Tibial artery (tissue), 4 donors: ENCODE results near the gene ATP5PO.
A peak's percentile ranks its signal among the peaks of the same experiment; 100 is the strongest.

Experiments used
- DNase-seq, 2 donors: peaks; one replicate each; pipeline ENCODE4 v3.0.0-alpha.2; 2019
- H3K27ac ChIP-seq, 2 donors: fragments of 200-600 bp; sonication (generic) in 1 of 2; 1 replicate in 1 of 2; 2 replicates in 1 of 2; pipeline ENCODE4 v1.5.1; 2018 to 2019; ENCODE audit warnings: mild to moderate bottlenecking in 1 of 2
- H3K27me3 ChIP-seq, 2 donors: fragments of 200-600 bp; sonication (generic) in 1 of 2; one replicate each; pipeline versions ENCODE4 v1.5.1 to v1.6.0; 2016 to 2019
- H3K36me3 ChIP-seq, 3 donors: fragments of 200-600 bp; sonication (generic) in 2 of 3; one replicate each; pipeline ENCODE4 v1.5.1; 2016 to 2019; ENCODE audit warnings: mild to moderate bottlenecking in 2 of 3
- H3K4me1 ChIP-seq, 4 donors: fragments of 200-600 bp; sonication (generic) in 2 of 4; 1 replicate in 3 of 4; 2 replicates in 1 of 4; pipeline ENCODE4 v1.5.1; 2016 to 2019
- H3K4me3 ChIP-seq, 2 donors: fragments of 200-600 bp; sonication (generic) in 1 of 2; 1 replicate in 1 of 2; 2 replicates in 1 of 2; pipeline ENCODE4 v1.5.1; 2018 to 2019; ENCODE audit warnings: mild to moderate bottlenecking in 2 of 2
- H3K9me3 ChIP-seq, 3 donors: fragments of 200-600 bp; sonication (generic) in 1 of 3; one replicate each; pipeline ENCODE4 v1.5.1; 2016 to 2019
- intact Hi-C: fragments of 100-400 bp; cut with DNase I; formaldehyde crosslinking; loops from one replicate; pipeline ENCODE4 v1.15.0; 2023; ENCODE audit warnings: low total_unique reads
- TF ChIP-seq, protein P1 (sequence below), 2 experiments: fragments of 200-600 bp in 1 of 2; fragments of 450-650 bp in 1 of 2; IDR thresholded peaks; one replicate each; pipeline ENCODE4 v1.5.1; 2017 to 2019; ENCODE audit warnings: antibody characterized with exemption in 2 of 2, mild to moderate bottlenecking in 1 of 2, moderate library complexity in 1 of 2

Gene ATP5PO, protein sequence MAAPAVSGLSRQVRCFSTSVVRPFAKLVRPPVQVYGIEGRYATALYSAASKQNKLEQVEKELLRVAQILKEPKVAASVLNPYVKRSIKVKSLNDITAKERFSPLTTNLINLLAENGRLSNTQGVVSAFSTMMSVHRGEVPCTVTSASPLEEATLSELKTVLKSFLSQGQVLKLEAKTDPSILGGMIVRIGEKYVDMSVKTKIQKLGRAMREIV

DNA sequence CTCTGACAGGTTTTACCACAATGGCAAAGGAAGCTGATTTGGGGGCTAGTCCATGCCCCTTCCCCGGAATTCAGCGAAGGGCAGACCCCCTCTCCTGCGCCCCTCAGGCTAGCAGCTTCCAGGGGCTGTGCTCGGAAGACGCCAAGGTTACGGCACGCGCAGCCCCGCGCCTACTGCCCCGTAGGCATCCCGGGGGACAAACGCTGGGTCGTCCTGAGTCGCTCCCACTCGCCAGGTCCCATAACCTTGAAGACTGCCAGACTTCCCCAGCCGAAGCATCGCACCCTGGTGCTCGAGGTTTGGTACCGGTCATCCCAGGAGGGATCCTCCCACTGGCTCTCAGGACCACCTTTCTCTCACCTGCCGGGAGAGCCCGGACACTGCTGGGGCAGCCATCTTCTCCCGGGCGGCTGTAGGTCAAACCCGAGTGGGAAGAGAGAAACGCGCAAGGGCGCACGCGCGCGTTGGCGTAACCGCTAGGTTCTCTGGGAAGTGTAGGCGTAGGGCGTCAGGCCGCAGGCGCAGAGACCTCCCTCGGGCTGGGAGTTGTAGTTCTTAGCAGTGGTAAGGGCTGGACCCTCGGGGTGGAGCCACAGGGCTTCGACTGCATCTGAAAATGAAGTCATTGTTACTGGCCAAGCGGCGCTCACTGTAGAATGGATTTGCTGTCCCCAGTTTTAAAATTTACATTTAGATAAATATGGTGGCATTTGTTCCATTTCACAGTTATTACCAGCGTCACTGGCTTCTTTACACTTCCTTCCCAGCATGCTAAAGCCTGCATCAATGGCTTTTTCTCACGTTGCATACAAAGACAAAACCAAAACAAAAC lies at the start of gene ATP5PO:
Gene ATP5PO (minus strand): TSS at position 437 of the 832 bp plus-strand sequence. CDS start 41 bp downstream, at position 396.
- DNase-seq: peak; percentile 97 to 98
- TF ChIP-seq, protein P1, sequence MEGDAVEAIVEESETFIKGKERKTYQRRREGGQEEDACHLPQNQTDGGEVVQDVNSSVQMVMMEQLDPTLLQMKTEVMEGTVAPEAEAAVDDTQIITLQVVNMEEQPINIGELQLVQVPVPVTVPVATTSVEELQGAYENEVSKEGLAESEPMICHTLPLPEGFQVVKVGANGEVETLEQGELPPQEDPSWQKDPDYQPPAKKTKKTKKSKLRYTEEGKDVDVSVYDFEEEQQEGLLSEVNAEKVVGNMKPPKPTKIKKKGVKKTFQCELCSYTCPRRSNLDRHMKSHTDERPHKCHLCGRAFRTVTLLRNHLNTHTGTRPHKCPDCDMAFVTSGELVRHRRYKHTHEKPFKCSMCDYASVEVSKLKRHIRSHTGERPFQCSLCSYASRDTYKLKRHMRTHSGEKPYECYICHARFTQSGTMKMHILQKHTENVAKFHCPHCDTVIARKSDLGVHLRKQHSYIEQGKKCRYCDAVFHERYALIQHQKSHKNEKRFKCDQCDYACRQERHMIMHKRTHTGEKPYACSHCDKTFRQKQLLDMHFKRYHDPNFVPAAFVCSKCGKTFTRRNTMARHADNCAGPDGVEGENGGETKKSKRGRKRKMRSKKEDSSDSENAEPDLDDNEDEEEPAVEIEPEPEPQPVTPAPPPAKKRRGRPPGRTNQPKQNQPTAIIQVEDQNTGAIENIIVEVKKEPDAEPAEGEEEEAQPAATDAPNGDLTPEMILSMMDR (IDR thresholded peaks at IDR 0.05): peak in 1 of 2 experiments; percentile 8
- intact Hi-C loops: loop anchor here (10.0 kb wide), 2 partner anchors 419 to 709 kb away; no protein-coding TSS in a partner anchor
- peak within 1 kb of the TSS; percentile 85 to 88 for H3K27ac ChIP-seq
- H3K4me1 ChIP-seq: peaks cover 0 to 21% (median 13%) of the 10 kb centered on the region in 4 donors
- H3K36me3 ChIP-seq: peaks cover 18 to 25% (median 19%) of the 10 kb centered on the region in 3 donors
- H3K27me3 ChIP-seq: no peaks in the 10 kb centered on the region
- H3K9me3 ChIP-seq: no peaks in the 10 kb centered on the region
- H3K4me3 ChIP-seq: peak within 1 kb of the TSS; percentile 77 to 78

DNA sequence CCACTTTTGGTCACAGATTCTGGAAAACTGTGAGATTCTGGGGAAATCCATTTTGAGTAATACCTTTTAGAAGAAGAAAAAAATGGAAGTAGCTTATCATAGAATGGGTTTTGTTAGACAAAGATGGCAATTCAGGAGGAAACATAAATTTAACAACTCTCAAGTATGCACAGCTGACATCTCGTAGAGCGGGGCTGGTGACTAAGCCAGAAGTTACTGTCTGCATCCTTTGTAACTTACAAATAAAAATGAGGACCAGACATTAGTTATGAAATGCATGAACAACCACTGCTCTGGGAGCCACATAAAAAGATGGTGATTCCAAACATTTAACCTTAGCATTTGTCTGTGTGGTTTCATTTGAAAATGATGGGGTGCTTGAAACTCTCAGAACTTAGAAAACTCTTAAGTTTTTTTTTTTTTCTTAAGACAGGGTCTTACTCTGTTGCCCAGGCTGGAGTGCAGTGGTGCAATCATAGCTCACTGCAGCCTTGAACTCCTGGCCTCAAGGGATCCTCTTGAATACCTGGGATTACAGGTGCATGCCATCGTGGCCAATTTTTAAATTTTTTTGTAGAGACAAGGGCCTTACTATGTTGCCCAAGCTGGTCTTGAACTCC lies 49.2 kb upstream of the ATP5PO start:
- Histone ChIP-seq H3K4me3 (no peak overlapping the region), H3K36me3 (no peaks in the 10 kb centered on the region), H3K27ac (no peak overlapping the region), H3K9me3 (peaks cover 0 to 6% (median 0%) of the 10 kb centered on the region in 3 donors), H3K4me1 (peaks cover 0 to 17% (median 9%) of the 10 kb centered on the region in 4 donors), H3K27me3 (no peaks in the 10 kb centered on the region)
- no peak for DNase-seq
- intact Hi-C loops: no loop called here
- TF ChIP-seq, protein P1 (IDR thresholded peaks at IDR 0.05): no peak

DNA sequence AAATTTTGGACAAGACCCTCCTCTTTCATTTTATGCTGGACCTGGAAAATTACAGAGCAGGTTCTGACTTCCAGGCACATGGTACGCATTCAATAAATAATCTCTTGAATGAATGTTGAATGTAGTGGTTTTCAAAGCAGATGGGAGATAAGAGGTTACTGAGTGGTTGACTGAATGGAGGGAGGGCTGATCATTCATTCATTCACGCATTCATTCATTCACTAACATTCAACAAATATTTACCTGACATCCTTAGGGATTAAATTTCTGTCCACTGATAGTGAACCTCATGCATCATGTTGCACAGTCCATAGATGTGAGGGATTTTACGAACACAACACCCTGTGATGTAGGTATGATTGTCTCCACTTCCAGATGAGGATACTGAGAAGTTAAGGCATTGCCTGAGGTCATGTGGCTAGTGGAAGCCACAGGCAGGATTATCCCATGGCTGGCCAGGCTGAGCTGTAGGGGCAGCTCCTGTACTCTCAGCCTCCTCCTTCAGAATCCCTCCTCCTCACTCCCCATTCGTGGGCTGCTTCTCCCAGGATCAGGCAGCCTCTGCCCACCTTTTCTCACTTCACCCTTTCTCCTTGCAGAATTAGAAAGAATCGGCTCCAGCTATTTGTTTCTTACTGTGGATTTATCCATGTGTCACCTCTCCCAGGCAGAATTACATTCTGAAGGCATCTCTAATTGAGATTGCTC lies 48.4 kb upstream of the ATP5PO start:
- TF ChIP-seq, protein P1 (IDR thresholded peaks at IDR 0.05): no peak
- peaks cover 0 to 8% (median 0%) of the 10 kb centered on the region in 3 donors for H3K9me3 ChIP-seq
- H3K4me1 ChIP-seq: peaks cover 0 to 9% (median 4%) of the 10 kb centered on the region in 4 donors
- H3K4me3 ChIP-seq: no peak overlapping the region
- no peak for DNase-seq
- H3K27ac ChIP-seq: no peak overlapping the region
- no peaks in the 10 kb centered on the region for H3K36me3 ChIP-seq
- intact Hi-C loops: no loop called here
- no peaks in the 10 kb centered on the region for H3K27me3 ChIP-seq

DNA sequence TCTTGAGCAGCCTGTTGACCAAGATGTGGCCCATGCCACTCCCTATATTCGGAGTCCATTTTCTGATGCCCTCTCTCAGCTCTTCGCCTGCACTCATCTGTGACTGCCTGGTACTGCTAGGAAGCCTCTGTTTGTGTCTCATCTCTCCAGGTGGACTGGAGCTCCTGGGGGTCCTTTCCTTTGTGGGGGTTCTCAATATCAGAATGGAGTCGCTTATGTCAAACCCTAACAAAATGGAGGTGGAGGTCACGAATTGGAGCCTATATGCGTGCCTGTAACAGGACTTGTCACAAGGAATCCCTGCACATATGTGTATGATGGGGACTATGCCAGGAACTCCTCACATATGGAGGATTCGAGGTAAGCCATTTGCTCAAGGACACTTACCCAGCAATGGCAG lies 46.7 kb upstream of the ATP5PO start:
- intact Hi-C loops: no loop called here
- Histone ChIP-seq H3K4me1 (no peaks in the 10 kb centered on the region), H3K27ac (no peak overlapping the region), H3K27me3 (no peaks in the 10 kb centered on the region), H3K4me3 (no peak overlapping the region), H3K9me3 (peaks cover 0 to 8% (median 0%) of the 10 kb centered on the region in 3 donors), H3K36me3 (no peaks in the 10 kb centered on the region)
- TF ChIP-seq, protein P1 (IDR thresholded peaks at IDR 0.05): no peak
- no peak for DNase-seq

DNA sequence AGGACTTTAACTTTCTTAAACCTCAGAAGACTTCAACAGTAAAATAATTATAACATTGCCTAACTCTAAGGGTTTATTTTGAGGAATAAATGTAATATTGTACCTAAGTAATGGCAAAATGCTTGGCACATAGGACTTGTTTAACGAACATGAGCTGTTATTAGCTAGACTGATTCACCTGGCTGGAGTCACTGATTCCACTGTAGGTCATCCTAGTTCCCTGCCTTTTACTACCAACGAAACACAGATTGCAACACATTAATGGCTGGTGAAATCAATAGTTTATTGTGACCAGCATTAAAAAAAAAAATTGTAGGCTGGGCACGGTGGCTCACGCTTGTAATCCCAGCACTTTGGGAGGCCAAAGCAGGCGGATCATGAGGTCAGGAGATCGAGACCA lies 45.5 kb upstream of the ATP5PO start:
- Histone ChIP-seq H3K27me3 (no peaks in the 10 kb centered on the region), H3K4me3 (no peak overlapping the region), H3K4me1 (no peaks in the 10 kb centered on the region), H3K9me3 (peaks cover 0 to 8% (median 0%) of the 10 kb centered on the region in 3 donors), H3K36me3 (no peaks in the 10 kb centered on the region), H3K27ac (no peak overlapping the region)
- no peak for DNase-seq
- intact Hi-C loops: no loop called here
- TF ChIP-seq, protein P1 (IDR thresholded peaks at IDR 0.05): no peak
